Brain microvascular endothelial cell (primary cell): Measurements from ENCODE around the gene TRPV4.

Experiments
- DNase-seq: peaks from one replicate; pipeline ENCODE4 v3.0.0-alpha.2; 2020
- H3K27ac ChIP-seq: fragments of 250-450 bp; sonication (Bioruptor Pico); 2 replicates; pipeline ENCODE4 v1.5.1; 2020; ENCODE audit warnings: mild to moderate bottlenecking, moderate library complexity
- H3K27me3 ChIP-seq: fragments of 250-450 bp; sonication (Bioruptor Pico); replicated peaks from 2 replicates; pipeline ENCODE4 v1.5.1; 2020; ENCODE audit warnings: mild to moderate bottlenecking
- H3K36me3 ChIP-seq: fragments of 250-450 bp; sonication (Bioruptor Pico); replicated peaks from 2 replicates; pipeline ENCODE4 v1.5.1; 2020; ENCODE audit warnings: mild to moderate bottlenecking
- H3K4me3 ChIP-seq: 2 replicates; pipeline ENCODE4 v1.5.1; 2011; ENCODE audit warnings: low read depth, mild to moderate bottlenecking, control low read depth, low read length, moderate library complexity
- CTCF ChIP-seq: IDR thresholded peaks from 2 replicates; pipeline ENCODE4 v1.5.1; 2011; ENCODE audit warnings: low read depth, mild to moderate bottlenecking, moderate library complexity, low read length, control low read depth, inconsistent platforms; ENCODE audit errors: missing control alignments
- in situ Hi-C: cut with HindIII; loops from 2 replicates; pipeline ENCODE4 v1.10.0; 2017; ENCODE audit warnings: low sequenced_read_pairs, low pct_ligation_motif_present

Gene TRPV4

GRCh38 chr12:109816870-109817269, 16.3 kb downstream of the TRPV4 start:
- no peak for TF ChIP-seq CTCF
- no peak for DNase-seq
- in situ Hi-C loops, result no loop called here
- Histone ChIP-seq H3K4me3 (no peak overlapping the region), H3K36me3 (no peaks in the 10 kb centered on the region), H3K27me3 (no peaks in the 10 kb centered on the region), H3K27ac (no peak overlapping the region)

- no peak for TF ChIP-seq CTCF
- no peak overlapping the region for H3K4me3 ChIP-seq
- no peaks in the 10 kb centered on the region for H3K36me3 ChIP-seq
- no peaks in the 10 kb centered on the region for H3K27me3 ChIP-seq
- in situ Hi-C loops, result no loop called here
- DNase-seq, result no peak
- H3K27ac ChIP-seq, result no peak overlapping the region
Measured at GRCh38 chr12:109815757-109816617, 17.2 kb downstream of the TRPV4 start.

- H3K4me3 ChIP-seq, result no peak overlapping the region
- H3K36me3 ChIP-seq, result no peaks in the 10 kb centered on the region
- H3K27ac ChIP-seq, result no peak overlapping the region
- no peaks in the 10 kb centered on the region for H3K27me3 ChIP-seq
- in situ Hi-C loops, result no loop called here
- DNase-seq, result no peak
- TF ChIP-seq CTCF, result no peak
Measured at GRCh38 chr12:109815225-109815624, 18.0 kb downstream of the TRPV4 start.

- TF ChIP-seq CTCF, result no peak
- Histone ChIP-seq H3K27ac (no peak overlapping the region), H3K4me3 (no peak overlapping the region), H3K27me3 (no peaks in the 10 kb centered on the region), H3K36me3 (no peaks in the 10 kb centered on the region)
- in situ Hi-C loops, result no loop called here
- DNase-seq, result no peak
Measured at GRCh38 chr12:109814600-109815150, 18.5 kb downstream of the TRPV4 start.

GRCh38 chr12:109813810-109814416, 19.3 kb downstream of the TRPV4 start:
- Histone ChIP-seq H3K4me3 (no peak overlapping the region), H3K36me3 (no peaks in the 10 kb centered on the region), H3K27me3 (no peaks in the 10 kb centered on the region), H3K27ac (no peak overlapping the region)
- DNase-seq, result no peak
- no peak for TF ChIP-seq CTCF
- in situ Hi-C loops, result no loop called here
